ENCODE results near the gene CACNA2D4.

Gene CACNA2D4

DNA sequence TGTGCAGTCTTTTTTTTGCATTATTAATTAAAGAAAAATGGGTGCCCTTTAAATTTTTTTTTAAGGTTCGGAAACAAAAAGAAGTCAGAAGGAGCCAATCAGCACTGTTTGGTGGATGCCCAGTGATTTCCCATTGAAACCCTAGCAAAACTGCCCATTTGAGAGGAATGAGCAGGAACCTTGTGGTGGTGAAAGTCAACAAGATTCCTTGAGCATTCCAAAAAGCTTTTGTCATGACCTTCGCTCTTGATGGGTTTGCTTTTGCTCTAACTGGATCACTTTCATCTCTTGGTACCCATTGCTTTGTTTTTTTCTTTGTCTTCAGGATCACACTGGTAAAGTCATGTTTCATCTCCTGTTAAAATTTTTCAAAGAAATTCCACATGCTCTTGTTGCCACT lies 173.5 kb downstream of the CACNA2D4 start:
- TF ChIP-seq, protein P1, sequence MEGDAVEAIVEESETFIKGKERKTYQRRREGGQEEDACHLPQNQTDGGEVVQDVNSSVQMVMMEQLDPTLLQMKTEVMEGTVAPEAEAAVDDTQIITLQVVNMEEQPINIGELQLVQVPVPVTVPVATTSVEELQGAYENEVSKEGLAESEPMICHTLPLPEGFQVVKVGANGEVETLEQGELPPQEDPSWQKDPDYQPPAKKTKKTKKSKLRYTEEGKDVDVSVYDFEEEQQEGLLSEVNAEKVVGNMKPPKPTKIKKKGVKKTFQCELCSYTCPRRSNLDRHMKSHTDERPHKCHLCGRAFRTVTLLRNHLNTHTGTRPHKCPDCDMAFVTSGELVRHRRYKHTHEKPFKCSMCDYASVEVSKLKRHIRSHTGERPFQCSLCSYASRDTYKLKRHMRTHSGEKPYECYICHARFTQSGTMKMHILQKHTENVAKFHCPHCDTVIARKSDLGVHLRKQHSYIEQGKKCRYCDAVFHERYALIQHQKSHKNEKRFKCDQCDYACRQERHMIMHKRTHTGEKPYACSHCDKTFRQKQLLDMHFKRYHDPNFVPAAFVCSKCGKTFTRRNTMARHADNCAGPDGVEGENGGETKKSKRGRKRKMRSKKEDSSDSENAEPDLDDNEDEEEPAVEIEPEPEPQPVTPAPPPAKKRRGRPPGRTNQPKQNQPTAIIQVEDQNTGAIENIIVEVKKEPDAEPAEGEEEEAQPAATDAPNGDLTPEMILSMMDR (conservative IDR thresholded peaks at IDR 0.05; ENCODE audit: control insufficient read depth, insufficient read depth, low read depth, low read length), result no peak
- DNase-seq (ENCODE audit: low read depth), result no peak
- no peak overlapping the region for H3K4me3 ChIP-seq (ENCODE audit: control insufficient read depth, low read depth, low read length)
